Keratinocyte (primary cell): ENCODE measurements around the gene COPZ2. TPM values are rescaled to one million over a fixed set of nuclear protein-coding genes. Genes with fewer than 3 reads are reported as not detected.

Source experiments
- DNase-seq: peaks from one replicate; pipeline ENCODE4 v3.0.0-alpha.2; 2011; ENCODE audit warnings: low read depth, missing footprints, low spot score
- FAIRE-seq: peaks from 2 replicates; lab custom pipeline; 2011; peaks lifted over from hg19 to GRCh38; lab: Jason Lieb, UNC
- H2AFZ ChIP-seq: 2 replicates; pipeline ENCODE4 v1.6.0; 2012; ENCODE audit warnings: low read length, control low read depth, inconsistent platforms; ENCODE audit not compliant: control insufficient read depth
- H3K27ac ChIP-seq: 2 replicates; pipeline ENCODE4 v1.5.1; 2011; ENCODE audit warnings: low read length; ENCODE audit not compliant: control insufficient read depth, insufficient read depth
- H3K27me3 ChIP-seq: 3 replicates; pipeline ENCODE4 v1.6.0; 2011; ENCODE audit warnings: low read length; ENCODE audit not compliant: control insufficient read depth, insufficient read depth; ENCODE audit errors: extremely low read depth
- H3K36me3 ChIP-seq, 2 experiments: 2 replicates in 1 of 2; 3 replicates in 1 of 2; pipeline ENCODE4 v1.5.1; 2011; ENCODE audit warnings: low read length in 2 of 2, mild to moderate bottlenecking in 1 of 2; ENCODE audit not compliant: control insufficient read depth in 2 of 2, insufficient read depth in 2 of 2; ENCODE audit errors: extremely low read depth in 1 of 2
- H3K4me1 ChIP-seq: 3 replicates; pipeline ENCODE4 v1.5.1; 2011; ENCODE audit warnings: low read length; ENCODE audit not compliant: control insufficient read depth, insufficient read depth; ENCODE audit errors: extremely low read depth
- H3K4me2 ChIP-seq: 3 replicates; pipeline ENCODE4 v1.6.0; 2011; ENCODE audit warnings: low read depth, low read length; ENCODE audit not compliant: control insufficient read depth, insufficient read depth; ENCODE audit errors: extremely low read depth
- H3K4me3 ChIP-seq, 3 experiments: fragments of 200-600 bp in 1 of 3; sonication (generic) in 1 of 3; 2 replicates in 2 of 3; 3 replicates in 1 of 3; pipeline ENCODE4 v1.5.1; 2011 to 2016; ENCODE audit warnings: low read length in 3 of 3, mild to moderate bottlenecking in 3 of 3, control low read depth in 2 of 3, inconsistent platforms in 1 of 3, low read depth in 1 of 3, mixed read lengths in 1 of 3, mixed run types in 1 of 3, moderate library complexity in 1 of 3; ENCODE audit not compliant: control insufficient read depth in 2 of 3, insufficient read depth in 2 of 3; ENCODE audit errors: extremely low read depth in 1 of 3
- H3K79me2 ChIP-seq: 2 replicates; pipeline ENCODE4 v1.6.0; 2012; ENCODE audit warnings: low read length; ENCODE audit not compliant: control insufficient read depth, insufficient read depth
- H3K9ac ChIP-seq: 3 replicates; pipeline ENCODE4 v1.6.0; 2011; ENCODE audit warnings: low read length; ENCODE audit not compliant: control insufficient read depth, insufficient read depth; ENCODE audit errors: extremely low read depth
- H3K9me1 ChIP-seq: 3 replicates; pipeline ENCODE4 v1.6.0; 2011; ENCODE audit warnings: low read length; ENCODE audit not compliant: control insufficient read depth, insufficient read depth; ENCODE audit errors: extremely low read depth
- H3K9me3 ChIP-seq: 2 replicates; pipeline ENCODE4 v1.5.1; 2012; ENCODE audit warnings: low read depth, low read length; ENCODE audit not compliant: control insufficient read depth
- H4K20me1 ChIP-seq: 3 replicates; pipeline ENCODE4 v1.6.0; 2011; ENCODE audit warnings: low read length; ENCODE audit not compliant: control insufficient read depth, insufficient read depth; ENCODE audit errors: extremely low read depth
- CTCF ChIP-seq, 3 experiments: IDR thresholded peaks in 1 of 3; conservative IDR thresholded peaks in 1 of 3; optimal IDR thresholded peaks in 1 of 3; 2 replicates in 2 of 3; 3 replicates in 1 of 3; pipeline versions ENCODE3 to v1.5.1; 2011; ENCODE audit warnings: low read length in 3 of 3, mild to moderate bottlenecking in 3 of 3, moderate library complexity in 2 of 3, control low read depth in 1 of 3, inconsistent platforms in 1 of 3; ENCODE audit not compliant: insufficient read depth in 2 of 3; ENCODE audit errors: extremely low read depth in 1 of 3
- EZH2 ChIP-seq: IDR thresholded peaks from one replicate; pipeline ENCODE4 v1.6.1; 2012; ENCODE audit warnings: inconsistent platforms, mild to moderate bottlenecking, low read length, moderate library complexity
- dilution Hi-C: fragments of 300-500 bp; cut with MboI; formaldehyde crosslinking; loops from one replicate; pipeline ENCODE4 v1.7.0; 2020; ENCODE audit warnings: low sequenced_read_pairs; ENCODE audit not compliant: extremely low pct_ligation_motif_present
- polyA plus RNA-seq, 5 experiments: library from polyadenylated mRNA; depleted of rRNA in 3 of 5; stranded (reverse) in 3 of 5; stranded (forward) in 1 of 5; unstranded in 1 of 5; fragments of >200 nt; gene quantifications; 1 replicate in 1 of 5; 2 replicates in 3 of 5; 3 replicates in 1 of 5; pipeline versions ENCODE4 v1.2.1 to v1.2.3, GENCODE V29; 2011 to 2012; ENCODE audit warnings: missing spikeins in 2 of 5, low read depth in 1 of 5, low replicate concordance in 1 of 5

COPZ2 gene
- polyA plus RNA-seq, 1 donor (not counting 4 experiments of a cell fraction or from before 2014, with no cell fraction given): 11.1 TPM

- no peak for DNase-seq
- Histone ChIP-seq H3K4me2 (no peak overlapping the region), H3K4me1 (no peaks in the 10 kb centered on the region), H3K27ac (no peak overlapping the region), H3K4me3 (no peak overlapping the region), H3K79me2 (no peaks in the 10 kb centered on the region), H3K9ac (no peak overlapping the region), H2AFZ (no peak overlapping the region), H4K20me1 (no peaks in the 10 kb centered on the region), H3K27me3 (no peaks in the 10 kb centered on the region), H3K9me1 (no peaks in the 10 kb centered on the region), H3K36me3 (peaks cover 23 to 36% of the 10 kb centered on the region in 2 experiments), H3K9me3 (no peaks in the 10 kb centered on the region)
- no peak for TF ChIP-seq CTCF (optimal IDR thresholded peaks at IDR 0.05 in 1 of 3, IDR thresholded peaks at IDR 0.05 in 1 of 3, conservative IDR thresholded peaks at IDR 0.05 in 1 of 3; ENCODE audit: extremely low read depth in 1 of 3, insufficient read depth in 2 of 3, low read length in 3 of 3)
- no peak for TF ChIP-seq EZH2
- dilution Hi-C loops: no loop called here
- FAIRE-seq: no peak
Observed at GRCh38 chr17:47982645-47983390, 54.8 kb downstream of the COPZ2 start.

- no peak overlapping the region for H3K9ac ChIP-seq
- DNase-seq (no peak), FAIRE-seq (no peak)
- no peak overlapping the region for H3K4me3 ChIP-seq
- no peaks in the 10 kb centered on the region for H3K79me2 ChIP-seq
- no peak for TF ChIP-seq EZH2
- H3K27ac ChIP-seq: no peak overlapping the region
- no peaks in the 10 kb centered on the region for H3K9me3 ChIP-seq
- H3K36me3 ChIP-seq: peaks cover 23 to 40% of the 10 kb centered on the region in 2 experiments
- no peaks in the 10 kb centered on the region for H3K9me1 ChIP-seq
- no peaks in the 10 kb centered on the region for H3K27me3 ChIP-seq
- H2AFZ ChIP-seq: no peak overlapping the region
- no peaks in the 10 kb centered on the region for H3K4me1 ChIP-seq
- H4K20me1 ChIP-seq: no peaks in the 10 kb centered on the region
- dilution Hi-C loops: no loop called here
- H3K4me2 ChIP-seq: no peak overlapping the region
Observed at GRCh38 chr17:47982091-47982617, 55.4 kb downstream of the COPZ2 start.
